ENCODE results near the gene HEPACAM2. TPM values are rescaled to one million over a fixed set of nuclear protein-coding genes. Genes with fewer than 3 reads are reported as not detected.

Gene HEPACAM2
- polyA plus RNA-seq, 1 of the 3 experiments (the other 2 are of a cell fraction) = not detected

GRCh38 chr7:93238748-93239147, 12.5 kb upstream of the HEPACAM2 start:
- 0 out of 2 replicates have a peak, but pooled peaks cover 7% of the 10 kb centered on the region for H4K20me1 ChIP-seq (ENCODE audit: insufficient read depth)
- 99% methylated on average over 2 of the region's 2 CpGs for WGBS (ENCODE audit: low lambda C conversion rate)
- ChIA-PET POLR2A (no interaction called here), CTCF (interaction anchor here (0.6 to 5.3 kb wide), 4 partner anchors 11 to 1077 kb away, joined by 3 to 27 read pairs (median 7); no protein-coding TSS in a partner anchor)
- H3K9me2 ChIP-seq = no peaks in the 10 kb centered on the region
- peaks cover 1% of the 10 kb centered on the region for H3F3A ChIP-seq (replicated peaks; ENCODE audit: insufficient read depth)
- H3K4me3 ChIP-seq (ENCODE audit: low read depth in 2 of 2, low read length in 1 of 2) = no peak overlapping the region
- no peak overlapping the region for H3K27ac ChIP-seq (ENCODE audit: low read depth in 2 of 2, low read length in 1 of 2)
- no peak overlapping the region for H2AFZ ChIP-seq (ENCODE audit: low read depth)
- peaks cover 7 to 19% of the 10 kb centered on the region in 2 experiments for H3K36me3 ChIP-seq (replicated peaks in 1 of 2; ENCODE audit: control insufficient read depth in 1 of 2, insufficient read depth in 2 of 2, low read length in 1 of 2)
- peaks cover 45% of the 10 kb centered on the region for H3K79me2 ChIP-seq (ENCODE audit: insufficient read depth)
- DNase-seq = no peak
- no peaks in the 10 kb centered on the region for H3K27me3 ChIP-seq (ENCODE audit: insufficient read depth)
- H3K4me2 ChIP-seq = no peak overlapping the region
- no peaks in the 10 kb centered on the region for H3K9me3 ChIP-seq
- H3K9ac ChIP-seq = no peak overlapping the region
- TF ChIP-seq USF2 (IDR thresholded peaks at IDR 0.05; ENCODE audit: borderline replicate concordance, low read depth, low read length) (no peak), RFX5 (IDR thresholded peaks at IDR 0.05; ENCODE audit: low read length) (no peak), MXI1 (IDR thresholded peaks at IDR 0.05; ENCODE audit: low read depth, low read length) (no peak), ZBTB33 (IDR thresholded peaks at IDR 0.05; ENCODE audit: borderline replicate concordance, low read depth) (no peak), GABPA (IDR thresholded peaks at IDR 0.05; ENCODE audit: low read depth) (no peak), SMC3 (IDR thresholded peaks at IDR 0.05; ENCODE audit: low read depth, low read length) (no peak), MEF2A (IDR thresholded peaks at IDR 0.05; ENCODE audit: borderline replicate concordance, low read depth) (no peak), TEAD4 (IDR thresholded peaks at IDR 0.05; ENCODE audit: borderline replicate concordance, insufficient read depth) (no peak), USF1 (IDR thresholded peaks at IDR 0.05; ENCODE audit: borderline replicate concordance, low read depth) (no peak), EZH2phosphoT487 (IDR thresholded peaks at IDR 0.05; ENCODE audit: borderline replicate concordance, low read depth) (no peak)
- H3K4me1 ChIP-seq (ENCODE audit: control insufficient read depth in 1 of 2, insufficient read depth in 2 of 2, low read depth in 1 of 2, low read length in 1 of 2) = peaks cover 0 to under 1% of the 10 kb centered on the region in 2 experiments; a peak in 2 of 4 replicates

- no peaks in the 10 kb centered on the region for H3K27me3 ChIP-seq (ENCODE audit: insufficient read depth)
- H3K4me3 ChIP-seq (ENCODE audit: low read depth in 2 of 2, low read length in 1 of 2) = no peak overlapping the region
- no peak overlapping the region for H3K9ac ChIP-seq
- no peak overlapping the region for H3K4me2 ChIP-seq
- H3F3A ChIP-seq (replicated peaks; ENCODE audit: insufficient read depth) = no peaks in the 10 kb centered on the region
- H3K4me1 ChIP-seq (ENCODE audit: control insufficient read depth in 1 of 2, insufficient read depth in 2 of 2, low read depth in 1 of 2, low read length in 1 of 2) = peaks cover 5 to 7% of the 10 kb centered on the region in 2 experiments; a peak in 2 of 4 replicates
- no peak for TF ChIP-seq CTCF (IDR thresholded peaks at IDR 0.05)
- TF ChIP-seq TCF12 (IDR thresholded peaks at IDR 0.05) = no peak
- TF ChIP-seq TAF1 (IDR thresholded peaks at IDR 0.05; ENCODE audit: borderline replicate concordance, low read depth, low read length) = no peak
- TF ChIP-seq ELF1 (IDR thresholded peaks at IDR 0.05) = no peak
- no peak for TF ChIP-seq PBX3 (IDR thresholded peaks at IDR 0.05)
- TF ChIP-seq FOXM1 (IDR thresholded peaks at IDR 0.05; ENCODE audit: low read depth) = no peak
- TF ChIP-seq GATA2 (CRISPR knock-in tag; IDR thresholded peaks at IDR 0.05) = no peak
- TF ChIP-seq EP300 (IDR thresholded peaks at IDR 0.05; ENCODE audit: borderline replicate concordance in 1 of 2, low read depth in 1 of 2, low read length in 1 of 2) = no peak
- no peak for TF ChIP-seq GABPA (IDR thresholded peaks at IDR 0.05; ENCODE audit: low read depth)
- no peak for TF ChIP-seq NFIC (IDR thresholded peaks at IDR 0.05; ENCODE audit: borderline replicate concordance)
- TF ChIP-seq RFX5 (IDR thresholded peaks at IDR 0.05; ENCODE audit: low read length) = no peak
- TF ChIP-seq YY1 (IDR thresholded peaks at IDR 0.05; ENCODE audit: low read depth) = no peak
- no peak for TF ChIP-seq IRF3 (IDR thresholded peaks at IDR 0.05; ENCODE audit: low read depth, low read length)
- H3K79me2 ChIP-seq (ENCODE audit: insufficient read depth) = peaks cover 51% of the 10 kb centered on the region
- POLR2A ChIA-PET = no interaction called here
- H3K9me2 ChIP-seq = no peaks in the 10 kb centered on the region
- no peaks in the 10 kb centered on the region for H3K9me3 ChIP-seq
- H3K27ac ChIP-seq (ENCODE audit: low read depth in 2 of 2, low read length in 1 of 2) = no peak overlapping the region
- no peak for DNase-seq
- H4K20me1 ChIP-seq (ENCODE audit: insufficient read depth) = 0 out of 2 replicates have a peak, but pooled peaks cover 7% of the 10 kb centered on the region
- CTCF ChIA-PET = no interaction called here
- WGBS (ENCODE audit: low lambda C conversion rate) = 94% methylated on average over 4 of the region's 4 CpGs
- peaks cover 7 to 19% of the 10 kb centered on the region in 2 experiments for H3K36me3 ChIP-seq (replicated peaks in 1 of 2; ENCODE audit: control insufficient read depth in 1 of 2, insufficient read depth in 2 of 2, low read length in 1 of 2)
- H2AFZ ChIP-seq (ENCODE audit: low read depth) = no peak overlapping the region
These were observed 11.9 kb upstream of the HEPACAM2 start for GRCh38 chr7:93238131-93238530.

Data from SK-N-SH (cell line).